HS-5 (cell line): Measurements from ENCODE around the gene SMYD5.

ENCODE experiments used
- DNase-seq: peaks from one replicate; pipeline ENCODE4 v3.0.0-alpha.2; 2012; ENCODE audit warnings: low read depth

Gene SMYD5

DNA sequence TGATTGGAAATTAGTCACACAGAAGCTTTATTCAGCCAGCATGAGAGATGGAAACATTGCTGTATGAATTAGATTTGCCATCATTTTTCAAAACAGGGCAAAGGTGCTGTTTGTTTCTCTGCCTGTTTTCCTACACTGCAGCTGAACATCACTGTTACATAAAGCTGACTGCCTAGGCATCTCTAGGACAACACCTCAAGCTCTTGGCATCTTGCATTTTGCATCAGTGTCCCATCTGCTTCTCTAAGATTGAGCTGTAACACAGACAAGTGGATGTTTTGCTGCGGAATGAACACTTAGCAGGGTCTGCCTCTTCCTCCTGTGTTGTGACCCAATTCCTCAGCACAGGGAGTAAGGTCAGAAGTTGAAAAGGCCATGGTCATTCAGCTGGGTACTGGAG lies 24.9 kb downstream of the SMYD5 start:
- DNase-seq, result no peak

DNA sequence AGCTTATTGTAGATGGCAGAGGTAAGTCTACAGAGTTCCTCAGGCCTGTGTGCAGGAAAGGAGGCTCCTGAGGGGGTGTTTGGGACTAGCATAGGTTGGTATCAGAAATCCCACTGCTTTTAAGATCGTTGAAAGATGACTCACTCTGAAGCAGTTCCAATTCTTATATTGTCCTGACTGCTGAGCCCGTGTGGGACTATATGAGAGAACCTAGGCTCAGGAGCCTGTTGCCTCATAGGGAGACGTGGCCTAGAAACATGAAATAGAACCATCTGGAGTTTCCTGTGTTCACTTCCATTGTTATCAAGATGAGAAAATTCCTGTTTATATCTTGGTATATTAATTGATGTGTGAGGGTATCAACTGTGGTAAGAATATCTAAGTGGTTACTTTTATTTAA lies 25.7 kb downstream of the SMYD5 start:
- DNase-seq, result peak; percentile 68

DNA sequence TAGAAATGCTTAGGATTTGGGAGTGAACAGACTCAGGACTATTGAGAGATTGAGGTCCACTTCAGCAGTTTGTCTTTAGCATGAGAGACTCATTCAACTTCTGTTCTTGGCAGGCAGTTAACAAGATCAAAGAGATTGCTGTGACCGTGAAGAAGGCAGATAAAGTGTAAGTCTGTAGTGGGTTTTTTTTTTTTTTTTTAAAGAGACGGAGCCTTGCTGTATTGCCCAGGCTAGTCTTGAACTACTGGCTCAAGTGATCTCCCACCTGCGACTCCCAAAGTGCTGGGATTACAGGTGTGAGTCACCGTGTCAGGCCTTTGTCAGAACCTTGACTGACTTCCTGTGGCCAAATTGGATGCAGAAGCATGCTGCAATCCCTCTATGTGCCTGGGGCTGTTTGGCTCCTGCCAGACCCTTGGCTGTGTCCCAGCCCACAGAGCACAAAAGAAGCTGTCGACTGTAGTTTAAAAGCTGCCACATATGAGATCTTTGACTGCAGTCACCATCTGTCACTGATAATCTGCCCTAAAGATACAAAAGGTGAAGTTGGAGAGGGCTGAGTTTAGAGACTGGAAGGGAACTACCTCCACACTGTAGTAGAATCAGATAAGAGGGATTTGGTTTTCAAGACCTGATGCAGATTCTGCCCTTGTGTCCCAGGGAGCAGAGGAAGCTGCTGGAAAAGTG lies 30.0 kb downstream of the SMYD5 start:
- no peak for DNase-seq

DNA sequence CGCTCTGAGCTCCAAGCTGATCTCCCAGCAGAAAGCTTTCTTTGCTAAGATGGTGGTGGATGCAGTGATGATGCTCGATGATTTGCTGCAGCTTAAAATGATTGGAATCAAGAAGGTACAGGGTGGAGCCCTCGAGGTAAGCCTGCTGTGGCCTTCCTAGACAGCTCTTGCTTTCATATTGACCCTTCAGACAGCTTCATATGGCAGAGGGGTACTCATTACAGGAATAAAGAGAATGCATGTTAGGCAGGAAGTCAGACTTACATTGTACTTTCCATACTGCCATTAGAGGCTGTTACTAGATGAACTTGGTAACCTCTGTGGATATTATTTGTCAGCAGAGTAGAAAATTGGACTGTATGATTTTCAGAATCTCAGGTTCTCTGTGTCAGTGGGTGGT lies 30.5 kb downstream of the SMYD5 start:
- no peak for DNase-seq

- no peak for DNase-seq
These were observed 32.8 kb downstream of the SMYD5 start for GRCh38 chr2:73246850-73247249.

- DNase-seq, result no peak
These were observed 35.6 kb downstream of the SMYD5 start for GRCh38 chr2:73249636-73250035.

DNA sequence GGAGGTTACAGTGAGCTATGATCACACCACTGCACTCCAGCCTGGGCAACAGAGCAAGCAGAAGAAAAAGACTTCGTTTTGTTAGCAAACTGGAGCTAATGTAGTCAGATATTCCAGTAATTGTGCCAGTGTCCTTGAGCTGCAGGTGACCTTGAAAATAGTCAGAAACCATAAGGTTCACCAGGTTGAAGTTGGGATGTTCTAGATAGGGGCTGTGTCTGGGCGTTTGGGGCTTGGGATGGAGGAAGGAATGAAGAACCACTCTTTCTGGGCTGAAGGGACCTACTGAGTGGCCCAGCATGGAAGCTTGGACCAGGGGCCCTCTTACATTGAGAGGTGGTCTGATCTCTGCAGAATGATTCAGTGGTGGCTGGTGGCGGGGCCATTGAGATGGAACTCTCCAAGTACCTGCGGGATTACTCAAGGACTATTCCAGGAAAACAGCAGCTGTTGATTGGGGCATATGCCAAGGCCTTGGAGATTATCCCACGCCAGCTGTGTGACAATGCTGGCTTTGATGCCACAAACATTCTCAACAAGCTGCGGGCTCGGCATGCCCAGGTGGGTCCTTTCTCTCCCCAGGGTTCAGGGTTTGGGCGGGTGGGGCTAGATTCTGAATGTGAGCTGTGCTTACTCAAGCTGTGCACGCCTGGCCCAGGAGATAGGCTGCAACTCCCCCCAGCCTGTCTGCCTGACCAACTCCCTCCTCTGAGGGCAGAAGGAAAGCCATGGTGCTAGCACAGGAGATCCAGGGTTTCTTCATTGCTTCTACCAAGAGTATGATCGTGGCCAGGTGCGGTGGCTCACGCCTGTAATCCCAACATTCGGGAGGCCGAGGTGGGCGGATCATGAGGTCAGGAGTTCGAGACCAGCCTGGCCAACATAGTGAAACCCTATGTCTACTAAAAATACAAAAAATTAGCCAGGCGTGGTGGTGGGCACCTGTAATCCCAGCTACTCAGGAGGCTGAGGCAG lies 37.1 kb downstream of the SMYD5 start:
- DNase-seq, result no peak

DNA sequence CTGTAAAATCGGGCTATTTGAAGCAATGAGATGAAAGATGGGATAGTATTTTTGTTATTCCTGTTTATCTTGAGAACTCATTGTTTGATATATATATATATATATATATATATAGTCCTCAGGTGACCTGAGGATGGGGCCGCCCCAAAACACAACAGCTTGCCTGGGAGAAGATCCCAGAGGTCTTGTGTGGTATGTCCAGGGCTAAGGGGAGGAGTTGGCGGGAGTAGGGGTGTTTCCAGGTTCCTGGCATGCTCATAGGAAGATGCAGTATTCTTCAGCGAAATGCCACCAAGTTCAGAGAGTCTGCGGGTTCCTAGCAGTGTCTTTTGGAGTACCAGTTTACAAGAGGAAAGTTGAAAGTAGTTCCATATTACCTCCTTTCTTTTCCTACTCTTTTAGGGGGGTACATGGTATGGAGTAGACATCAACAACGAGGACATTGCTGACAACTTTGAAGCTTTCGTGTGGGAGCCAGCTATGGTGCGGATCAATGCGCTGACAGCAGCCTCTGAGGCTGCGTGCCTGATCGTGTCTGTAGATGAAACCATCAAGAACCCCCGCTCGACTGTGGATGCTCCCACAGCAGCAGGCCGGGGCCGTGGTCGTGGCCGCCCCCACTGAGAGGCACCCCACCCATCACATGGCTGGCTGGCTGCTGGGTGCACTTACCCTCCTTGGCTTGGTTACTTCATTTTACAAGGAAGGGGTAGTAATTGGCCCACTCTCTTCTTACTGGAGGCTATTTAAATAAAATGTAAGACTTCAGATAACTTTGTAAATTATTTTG lies 38.4 kb downstream of the SMYD5 start:
- no peak for DNase-seq

DNA sequence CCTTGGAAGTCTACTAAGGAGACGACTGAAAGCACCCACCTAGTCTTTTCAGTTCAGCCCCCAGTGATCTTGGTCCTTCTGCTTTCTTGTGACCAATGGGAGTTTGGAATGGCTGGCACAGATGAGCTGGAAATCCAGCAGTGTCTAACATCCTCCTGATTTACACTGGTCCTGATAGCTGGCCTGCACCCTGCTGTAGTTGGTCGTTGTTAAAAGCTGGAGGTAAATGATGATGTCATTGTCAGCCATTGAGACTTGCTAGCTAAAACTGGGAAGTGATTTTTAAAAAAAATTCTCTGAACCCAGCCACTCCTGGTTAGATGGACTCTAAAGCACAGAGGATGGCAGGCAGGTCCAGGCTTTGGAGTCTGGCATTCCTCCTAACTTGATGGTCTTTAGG lies 39.4 kb downstream of the SMYD5 start:
- no peak for DNase-seq

DNA sequence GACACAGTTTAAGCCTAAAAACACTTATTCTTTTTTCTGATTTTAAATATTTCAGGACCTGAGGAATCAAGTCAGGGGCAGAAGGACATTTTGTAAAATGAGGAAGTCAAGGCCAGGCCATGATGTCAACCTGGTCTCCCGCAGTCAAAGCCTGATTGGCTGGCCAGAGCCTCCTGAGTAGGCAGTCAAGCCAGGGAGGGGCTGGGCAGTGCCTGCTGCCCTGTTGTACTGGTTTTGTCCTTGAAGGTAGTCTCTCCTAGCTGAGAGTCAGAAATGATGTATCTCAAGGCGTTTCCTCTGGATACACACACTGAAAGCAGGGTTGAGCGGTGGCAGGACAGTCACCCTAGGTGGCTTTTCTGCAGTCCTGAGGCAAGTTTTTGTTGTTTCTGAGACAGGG lies 39.9 kb downstream of the SMYD5 start:
- no peak for DNase-seq

- DNase-seq, result no peak
These were observed 40.4 kb downstream of the SMYD5 start for GRCh38 chr2:73254343-73255006.

- no peak for DNase-seq
These were observed 41.1 kb downstream of the SMYD5 start for GRCh38 chr2:73255007-73255644.

DNA sequence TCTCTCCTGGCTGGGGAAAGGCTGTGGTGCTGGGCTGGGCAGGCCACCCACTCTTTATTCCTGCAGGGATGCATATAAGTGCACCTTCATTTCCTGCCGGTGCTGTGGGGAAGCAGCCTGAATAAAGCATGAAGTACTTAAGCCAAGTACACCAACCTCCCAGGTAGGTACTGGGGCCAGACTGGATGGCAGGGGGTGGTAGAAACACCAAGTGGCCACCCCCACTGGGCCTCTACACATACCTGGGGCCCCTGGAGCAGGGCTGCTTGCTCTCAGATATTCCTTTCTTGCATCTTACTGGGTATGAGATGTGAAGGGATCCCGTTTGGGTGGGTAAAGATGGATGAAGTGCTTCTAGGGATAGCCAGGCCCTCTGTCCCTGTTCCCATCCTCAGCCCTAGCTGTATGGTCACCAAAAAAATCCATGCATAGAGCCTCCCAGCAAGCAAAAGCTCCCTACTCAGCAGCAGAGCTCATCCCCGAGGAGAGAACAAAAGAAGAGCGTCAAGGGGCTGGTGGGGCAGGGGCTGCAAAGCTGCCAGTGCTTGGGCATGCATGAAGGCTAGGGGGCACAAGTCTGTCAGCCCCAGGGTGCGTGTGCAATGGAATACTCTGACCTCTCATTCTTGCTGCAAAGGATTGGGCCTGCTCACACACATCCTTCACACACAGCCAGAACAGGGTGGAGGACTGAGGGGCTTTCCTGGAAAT lies 42.0 kb downstream of the SMYD5 start:
- DNase-seq, result no peak

DNA sequence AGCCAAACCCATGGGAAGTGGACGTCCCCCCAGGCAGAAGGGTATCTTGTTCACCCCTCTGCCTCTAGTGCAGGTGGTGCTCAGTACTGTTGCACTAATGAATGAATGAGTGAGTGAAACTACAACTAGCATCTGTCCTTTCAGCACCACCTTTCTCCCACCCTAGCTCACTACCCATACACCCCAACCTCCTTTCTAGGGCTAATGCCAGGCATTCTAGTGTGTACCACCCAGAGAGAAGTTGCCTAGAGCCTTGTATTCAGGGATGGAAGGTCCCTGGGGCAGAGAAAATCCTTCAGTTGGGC lies 42.5 kb downstream of the SMYD5 start:
- DNase-seq, result no peak

- DNase-seq, result no peak
These were observed 43.0 kb downstream of the SMYD5 start for GRCh38 chr2:73257021-73257420.

DNA sequence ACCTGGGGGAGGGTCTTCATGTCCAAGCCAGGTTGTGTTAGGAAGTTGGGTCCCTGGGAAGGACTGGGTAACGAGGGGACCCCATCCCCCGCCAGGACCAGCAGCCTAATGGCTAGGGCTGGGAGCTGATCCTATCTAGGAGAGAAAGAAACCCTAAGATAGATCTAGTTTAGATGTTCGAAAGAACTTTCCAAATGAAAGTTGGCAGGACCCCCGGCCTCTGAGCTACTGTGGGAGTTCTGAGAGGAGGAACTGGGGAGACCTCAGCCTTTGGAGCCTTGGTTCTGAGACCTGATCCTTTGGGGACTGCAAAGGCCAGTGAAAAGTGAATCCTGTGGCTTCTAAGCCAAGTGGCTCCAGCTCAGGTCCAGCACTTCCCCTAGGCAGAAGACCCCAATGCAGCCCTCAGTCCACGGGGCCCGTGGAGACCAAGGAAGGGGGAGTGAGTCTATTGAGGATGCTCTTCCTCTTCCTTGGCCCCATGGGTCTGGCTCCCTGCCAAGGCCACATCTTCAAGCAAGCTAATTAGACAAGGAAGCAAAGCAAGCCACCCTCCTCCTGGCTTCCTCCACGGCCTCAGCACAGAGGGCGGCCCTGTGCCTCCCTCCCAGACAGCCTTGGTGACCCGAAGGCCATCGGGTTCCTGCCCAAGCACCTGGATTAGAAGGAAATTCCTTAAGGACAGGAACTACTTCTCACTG lies 43.5 kb downstream of the SMYD5 start:
- no peak for DNase-seq

- DNase-seq, result no peak
These were observed 44.3 kb downstream of the SMYD5 start for GRCh38 chr2:73258186-73258912.

DNA sequence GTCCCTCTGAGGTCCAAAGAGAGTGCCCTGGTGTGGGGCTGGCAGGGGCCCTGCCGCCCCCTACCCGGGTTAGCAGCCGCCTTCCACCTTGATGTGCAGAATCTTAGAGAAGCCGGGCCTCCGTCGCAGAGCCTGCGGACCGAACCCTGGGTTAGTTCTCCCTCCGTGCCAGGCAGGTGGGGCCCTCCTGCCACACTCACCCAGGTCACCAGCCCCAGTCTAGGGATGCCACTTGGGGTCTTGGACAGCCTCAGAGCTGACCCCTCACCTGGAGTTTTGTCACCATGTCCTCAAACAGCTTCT lies 44.8 kb downstream of the SMYD5 start:
- DNase-seq, result no peak

- no peak for DNase-seq
These were observed 45.2 kb downstream of the SMYD5 start for GRCh38 chr2:73259276-73259675.
